HEK293 (cell line): ENCODE measurements around the gene FADS6.

ENCODE experiments used
- CTCF ChIA-PET: fragments of 350-600 bp; formaldehyde crosslinking; extraction: SDS; loops from one replicate; lab custom pipeline; 2021; ENCODE audit warnings: antibody characterized with exemption; lab: Yijun Ruan, JAX
- POLR2A ChIA-PET: fragments of 300-600 bp; formaldehyde crosslinking; extraction: SDS; loops from one replicate; lab custom pipeline; 2020; ENCODE audit warnings: antibody characterized with exemption, inconsistent platforms; lab: Yijun Ruan, JAX
- H3K27ac ChIP-seq: fragments of 200-500 bp; sonication (Bioruptor generic); 2 replicates; pipeline ENCODE4 v1.5.1; 2014; ENCODE audit warnings: low read depth, low read length, control low read depth, inconsistent platforms; ENCODE audit errors: extremely low read depth
- H3K36me3 ChIP-seq, 2 experiments: fragments of 200-500 bp in 1 of 2; sonication (Bioruptor generic) in 1 of 2; 1 replicate in 1 of 2; 2 replicates in 1 of 2; pipeline ENCODE4 v1.5.1; 2014 to 2017; ENCODE audit warnings: inconsistent platforms in 2 of 2, low read length in 2 of 2; ENCODE audit not compliant: control insufficient read depth in 2 of 2, insufficient read depth in 1 of 2
- H3K4me1 ChIP-seq: fragments of 200-500 bp; sonication (Bioruptor generic); 2 replicates; pipeline ENCODE4 v1.5.1; 2014; ENCODE audit warnings: mild to moderate bottlenecking, low read length, inconsistent platforms; ENCODE audit not compliant: control insufficient read depth, insufficient read depth
- H3K4me3 ChIP-seq: 2 replicates; pipeline ENCODE4 v1.5.1; 2011; ENCODE audit warnings: low read depth, mild to moderate bottlenecking, control low read depth, low read length, moderate library complexity
- H3K9me3 ChIP-seq: fragments of 200-500 bp; sonication (Bioruptor generic); 2 replicates; pipeline ENCODE4 v1.5.1; 2014; ENCODE audit warnings: low read depth, low read length, inconsistent platforms; ENCODE audit not compliant: control insufficient read depth, insufficient read depth
- BCL11B ChIP-seq: fragments of 450-650 bp; formaldehyde crosslinking; IDR thresholded peaks from 2 replicates; pipeline ENCODE4 v1.5.1; 2016; ENCODE audit warnings: low read depth, missing biosample characterization, missing genetic modification characterization
- HOXD13 ChIP-seq: sonication (generic); formaldehyde crosslinking; IDR thresholded peaks from 2 replicates; pipeline ENCODE4 v1.8.0; 2022; ENCODE audit warnings: missing genetic modification reagents, borderline replicate concordance
- KLF7 ChIP-seq: fragments of 450-650 bp; formaldehyde crosslinking; IDR thresholded peaks from 2 replicates; pipeline ENCODE4 v1.5.1; 2016; ENCODE audit warnings: missing biosample characterization, missing genetic modification characterization, borderline replicate concordance
- KLF9 ChIP-seq: fragments of 450-650 bp; formaldehyde crosslinking; IDR thresholded peaks from 2 replicates; pipeline ENCODE4 v1.5.1; 2016; ENCODE audit warnings: missing biosample characterization, missing genetic modification characterization, low read depth
- MZF1 ChIP-seq: fragments of 450-650 bp; formaldehyde crosslinking; IDR thresholded peaks from 2 replicates; pipeline ENCODE4 v1.5.1; 2017; ENCODE audit warnings: missing biosample characterization, missing genetic modification characterization, borderline replicate concordance
- OSR2 ChIP-seq: fragments of 450-650 bp; formaldehyde crosslinking; IDR thresholded peaks from 2 replicates; pipeline ENCODE4 v1.5.1; 2016; ENCODE audit warnings: missing biosample characterization, missing genetic modification characterization
- PRDM1 ChIP-seq: fragments of 450-650 bp; formaldehyde crosslinking; IDR thresholded peaks from 2 replicates; pipeline ENCODE4; 2016; ENCODE audit warnings: missing biosample characterization, missing genetic modification characterization
- SP2 ChIP-seq: fragments of 450-650 bp; formaldehyde crosslinking; IDR thresholded peaks from 2 replicates; pipeline ENCODE4 v1.5.1; 2016; ENCODE audit warnings: missing biosample characterization, missing genetic modification characterization
- SP3 ChIP-seq: fragments of 450-650 bp; formaldehyde crosslinking; IDR thresholded peaks from 2 replicates; pipeline ENCODE4 v1.5.1; 2016; ENCODE audit warnings: missing biosample characterization, missing genetic modification characterization
- ZBTB20 ChIP-seq: fragments of 450-650 bp; formaldehyde crosslinking; IDR thresholded peaks from 2 replicates; pipeline ENCODE4 v1.5.1; 2016; ENCODE audit warnings: missing biosample characterization, missing genetic modification characterization
- ZBTB21 ChIP-seq: fragments of 450-650 bp; formaldehyde crosslinking; IDR thresholded peaks from 2 replicates; pipeline ENCODE4 v1.5.1; 2017; ENCODE audit warnings: missing biosample characterization, missing genetic modification characterization
- ZIC2 ChIP-seq: fragments of 450-650 bp; formaldehyde crosslinking; IDR thresholded peaks from 2 replicates; pipeline ENCODE4 v1.5.1; 2016; ENCODE audit warnings: missing biosample characterization, missing genetic modification characterization
- ZNF23 ChIP-seq: fragments of 450-650 bp; formaldehyde crosslinking; IDR thresholded peaks from 2 replicates; pipeline ENCODE4 v1.5.1; 2016; ENCODE audit warnings: missing biosample characterization, missing genetic modification characterization, borderline replicate concordance
- ZNF341 ChIP-seq: fragments of 450-650 bp; formaldehyde crosslinking; IDR thresholded peaks from 2 replicates; pipeline ENCODE4; 2016; ENCODE audit warnings: low read depth, missing biosample characterization, missing genetic modification characterization
- ZNF404 ChIP-seq: fragments of 450-650 bp; formaldehyde crosslinking; IDR thresholded peaks from 2 replicates; pipeline ENCODE4 v1.5.1; 2017; ENCODE audit warnings: missing biosample characterization, missing genetic modification characterization
- ZNF549 ChIP-seq: fragments of 450-650 bp; IDR thresholded peaks from 2 replicates; pipeline ENCODE4 v1.5.1; 2018; ENCODE audit warnings: missing biosample characterization, missing genetic modification characterization, mild to moderate bottlenecking, inconsistent platforms, moderate library complexity
- ZNF621 ChIP-seq: fragments of 450-650 bp; formaldehyde crosslinking; IDR thresholded peaks from 2 replicates; pipeline ENCODE4 v1.5.1; 2017; ENCODE audit warnings: missing biosample characterization, missing genetic modification characterization
- ZNF670 ChIP-seq: fragments of 450-650 bp; formaldehyde crosslinking; IDR thresholded peaks from 2 replicates; pipeline ENCODE4 v1.5.1; 2016; ENCODE audit warnings: missing biosample characterization, missing genetic modification characterization, low read depth
- ZNF785 ChIP-seq: fragments of 450-650 bp; formaldehyde crosslinking; IDR thresholded peaks from 2 replicates; pipeline ENCODE4 v1.5.1; 2016; ENCODE audit warnings: missing biosample characterization, missing genetic modification characterization
- ZNF837 ChIP-seq: fragments of 450-650 bp; formaldehyde crosslinking; IDR thresholded peaks from 2 replicates; pipeline ENCODE4 v1.5.1; 2016; ENCODE audit warnings: missing biosample characterization, missing genetic modification characterization
- TF ChIP-seq, protein P1 (sequence below): fragments of 450-650 bp; formaldehyde crosslinking; IDR thresholded peaks from 2 replicates; pipeline ENCODE4 v1.5.1; 2016; ENCODE audit warnings: missing biosample characterization, missing genetic modification characterization
- TF ChIP-seq, protein P2 (sequence below): fragments of 450-650 bp; formaldehyde crosslinking; IDR thresholded peaks from 2 replicates; pipeline ENCODE4 v1.5.1; 2016; ENCODE audit warnings: missing biosample characterization, missing genetic modification characterization, borderline replicate concordance
- TF ChIP-seq, protein P3 (sequence below): fragments of 450-650 bp; formaldehyde crosslinking; IDR thresholded peaks from 2 replicates; pipeline ENCODE4 v1.5.1; 2017; ENCODE audit warnings: missing biosample characterization, missing genetic modification characterization

The FADS6 gene

DNA sequence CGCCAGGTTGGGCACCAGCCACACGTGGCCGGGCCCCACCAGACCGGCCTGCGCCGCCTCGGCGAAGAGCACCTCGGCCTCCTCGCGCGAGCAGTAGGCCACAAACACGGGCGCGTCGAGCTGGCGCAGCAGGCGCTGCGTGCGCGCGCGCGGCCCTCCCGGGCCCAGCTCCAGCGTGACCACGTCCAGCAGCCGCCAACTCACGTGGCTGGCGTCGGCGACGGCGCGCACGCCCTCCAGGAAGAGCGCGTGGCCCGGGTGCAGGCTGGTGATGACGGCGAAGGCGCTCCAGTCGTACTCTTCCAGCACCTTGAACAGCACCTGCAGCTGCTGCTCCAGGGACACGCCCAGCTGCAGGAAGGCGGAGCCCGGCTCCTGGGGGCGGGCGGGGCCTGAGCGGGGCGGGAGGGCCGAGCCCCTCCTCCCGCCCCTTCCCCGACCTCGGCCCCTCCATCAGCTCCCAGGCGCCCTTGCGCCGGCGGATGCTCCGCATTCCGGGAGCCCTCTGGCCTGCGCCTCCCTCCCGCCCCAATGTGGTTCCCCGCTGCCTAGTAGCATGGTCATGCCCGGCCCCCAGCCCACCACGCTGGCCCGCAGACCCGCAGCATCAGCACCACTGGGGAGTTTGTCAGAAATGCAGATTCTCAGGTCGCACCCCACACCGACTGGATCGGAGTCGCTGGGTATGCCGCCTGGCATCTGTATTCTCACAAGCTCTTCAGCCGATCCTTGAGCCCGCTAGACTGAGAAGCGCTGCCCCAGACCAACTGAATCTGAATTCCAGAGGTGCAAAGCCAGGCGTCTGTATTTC lies 41.0 kb downstream of the FADS6 start:
- CTCF ChIA-PET: interaction anchor here (0.5 to 19.0 kb wide), 6 partner anchors 9 to 108 kb away, joined by 4 to 239 read pairs (median 8); partner anchors contain the start of genes GRIN2C and NAT9
- no peaks in the 10 kb centered on the region for H3K9me3 ChIP-seq
- no peaks in the 10 kb centered on the region for H3K36me3 ChIP-seq
- H3K4me1 ChIP-seq: peaks cover 5% of the 10 kb centered on the region; the same call in 1 of the 2 replicates
- TF ChIP-seq ZNF785 (tag by site-specific recombination): no peak
- no peak for TF ChIP-seq ZNF341 (tag by site-specific recombination)
- no peak for TF ChIP-seq ZNF837 (tag by site-specific recombination)
- TF ChIP-seq SP3: peak; percentile 51
- TF ChIP-seq KLF9 (tag by site-specific recombination): peak; percentile 63; the same call in 1 of the 2 replicates
- TF ChIP-seq PRDM1 (tag by site-specific recombination): no peak
- TF ChIP-seq, protein P1, sequence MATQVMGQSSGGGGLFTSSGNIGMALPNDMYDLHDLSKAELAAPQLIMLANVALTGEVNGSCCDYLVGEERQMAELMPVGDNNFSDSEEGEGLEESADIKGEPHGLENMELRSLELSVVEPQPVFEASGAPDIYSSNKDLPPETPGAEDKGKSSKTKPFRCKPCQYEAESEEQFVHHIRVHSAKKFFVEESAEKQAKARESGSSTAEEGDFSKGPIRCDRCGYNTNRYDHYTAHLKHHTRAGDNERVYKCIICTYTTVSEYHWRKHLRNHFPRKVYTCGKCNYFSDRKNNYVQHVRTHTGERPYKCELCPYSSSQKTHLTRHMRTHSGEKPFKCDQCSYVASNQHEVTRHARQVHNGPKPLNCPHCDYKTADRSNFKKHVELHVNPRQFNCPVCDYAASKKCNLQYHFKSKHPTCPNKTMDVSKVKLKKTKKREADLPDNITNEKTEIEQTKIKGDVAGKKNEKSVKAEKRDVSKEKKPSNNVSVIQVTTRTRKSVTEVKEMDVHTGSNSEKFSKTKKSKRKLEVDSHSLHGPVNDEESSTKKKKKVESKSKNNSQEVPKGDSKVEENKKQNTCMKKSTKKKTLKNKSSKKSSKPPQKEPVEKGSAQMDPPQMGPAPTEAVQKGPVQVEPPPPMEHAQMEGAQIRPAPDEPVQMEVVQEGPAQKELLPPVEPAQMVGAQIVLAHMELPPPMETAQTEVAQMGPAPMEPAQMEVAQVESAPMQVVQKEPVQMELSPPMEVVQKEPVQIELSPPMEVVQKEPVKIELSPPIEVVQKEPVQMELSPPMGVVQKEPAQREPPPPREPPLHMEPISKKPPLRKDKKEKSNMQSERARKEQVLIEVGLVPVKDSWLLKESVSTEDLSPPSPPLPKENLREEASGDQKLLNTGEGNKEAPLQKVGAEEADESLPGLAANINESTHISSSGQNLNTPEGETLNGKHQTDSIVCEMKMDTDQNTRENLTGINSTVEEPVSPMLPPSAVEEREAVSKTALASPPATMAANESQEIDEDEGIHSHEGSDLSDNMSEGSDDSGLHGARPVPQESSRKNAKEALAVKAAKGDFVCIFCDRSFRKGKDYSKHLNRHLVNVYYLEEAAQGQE: peak; percentile 52; the same call in 1 of the 2 replicates
- TF ChIP-seq BCL11B (tag by site-specific recombination): no peak
- TF ChIP-seq KLF7: no peak
- peak; percentile 36; the same call in 1 of the 2 replicates for TF ChIP-seq SP2
- no peak for TF ChIP-seq MZF1 (tag by site-specific recombination)
- TF ChIP-seq ZNF23 (tag by site-specific recombination): no peak
- peak; percentile 82 for TF ChIP-seq ZBTB20 (tag by site-specific recombination)
- no peak for TF ChIP-seq ZNF404 (tag by site-specific recombination)
- TF ChIP-seq ZNF621: no peak
- TF ChIP-seq ZNF670: no peak
- TF ChIP-seq, all 188 proteins: peak for 5
- POLR2A ChIA-PET: interaction anchor here (0.9 to 3.6 kb wide), 9 partner anchors 10 to 76 kb away, joined by 3 to 47 read pairs (median 8); partner anchors contain the start of genes FDXR and NAT9
- H3K27ac ChIP-seq: no peak overlapping the region
- H3K4me3 ChIP-seq: peak overlapping the region; percentile 28

DNA sequence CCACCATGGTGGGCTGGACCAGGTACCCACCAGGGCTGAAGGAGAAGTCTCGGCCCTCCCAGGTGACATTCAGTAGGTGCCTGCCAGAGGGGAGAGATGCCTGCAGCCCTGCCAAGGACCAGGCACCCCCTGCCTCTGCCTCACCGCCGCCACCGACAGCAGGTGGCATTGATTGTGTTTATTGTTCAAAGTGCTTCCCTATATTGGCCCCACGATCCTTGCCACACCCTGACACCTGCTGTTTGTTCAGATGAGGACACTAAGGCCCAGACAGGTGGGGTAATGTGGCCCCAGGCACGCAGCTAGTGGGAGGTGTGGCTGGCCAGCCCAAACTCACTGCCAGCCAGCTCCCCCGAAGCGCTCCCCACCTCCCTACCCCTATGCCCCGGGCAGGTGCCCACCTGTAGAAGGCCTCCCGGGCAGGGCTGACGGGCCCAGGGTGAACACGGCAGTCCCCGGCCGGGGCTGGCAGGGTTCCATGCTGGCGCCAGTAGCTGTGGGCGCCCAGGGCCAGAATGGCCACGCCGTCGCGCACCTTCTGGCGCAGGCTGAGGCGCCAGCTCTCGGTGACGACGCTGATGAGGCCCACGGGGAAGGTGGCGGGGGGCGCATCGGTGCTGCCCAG lies 41.7 kb downstream of the FADS6 start:
- CTCF ChIA-PET: interaction anchor here (0.5 to 19.0 kb wide), 7 partner anchors 9 to 107 kb away, joined by 4 to 239 read pairs (median 7); partner anchors contain the start of genes GRIN2C and NAT9
- Histone ChIP-seq H3K27ac (no peak overlapping the region), H3K4me1 (peaks cover 5% of the 10 kb centered on the region; the same call in 1 of the 2 replicates)
- POLR2A ChIA-PET: interaction anchor here (0.9 to 3.6 kb wide), 9 partner anchors 9 to 75 kb away, joined by 3 to 47 read pairs (median 8); partner anchors contain the start of genes FDXR and NAT9
- TF ChIP-seq OSR2 (tag by site-specific recombination) (no peak), KLF9 (tag by site-specific recombination) (no peak), ZIC2 (tag by site-specific recombination) (peak; percentile 62), ZBTB21 (tag by site-specific recombination) (no peak), HOXD13 (no peak), KLF7 (no peak), ZNF549 (no peak)
- TF ChIP-seq, protein P2, sequence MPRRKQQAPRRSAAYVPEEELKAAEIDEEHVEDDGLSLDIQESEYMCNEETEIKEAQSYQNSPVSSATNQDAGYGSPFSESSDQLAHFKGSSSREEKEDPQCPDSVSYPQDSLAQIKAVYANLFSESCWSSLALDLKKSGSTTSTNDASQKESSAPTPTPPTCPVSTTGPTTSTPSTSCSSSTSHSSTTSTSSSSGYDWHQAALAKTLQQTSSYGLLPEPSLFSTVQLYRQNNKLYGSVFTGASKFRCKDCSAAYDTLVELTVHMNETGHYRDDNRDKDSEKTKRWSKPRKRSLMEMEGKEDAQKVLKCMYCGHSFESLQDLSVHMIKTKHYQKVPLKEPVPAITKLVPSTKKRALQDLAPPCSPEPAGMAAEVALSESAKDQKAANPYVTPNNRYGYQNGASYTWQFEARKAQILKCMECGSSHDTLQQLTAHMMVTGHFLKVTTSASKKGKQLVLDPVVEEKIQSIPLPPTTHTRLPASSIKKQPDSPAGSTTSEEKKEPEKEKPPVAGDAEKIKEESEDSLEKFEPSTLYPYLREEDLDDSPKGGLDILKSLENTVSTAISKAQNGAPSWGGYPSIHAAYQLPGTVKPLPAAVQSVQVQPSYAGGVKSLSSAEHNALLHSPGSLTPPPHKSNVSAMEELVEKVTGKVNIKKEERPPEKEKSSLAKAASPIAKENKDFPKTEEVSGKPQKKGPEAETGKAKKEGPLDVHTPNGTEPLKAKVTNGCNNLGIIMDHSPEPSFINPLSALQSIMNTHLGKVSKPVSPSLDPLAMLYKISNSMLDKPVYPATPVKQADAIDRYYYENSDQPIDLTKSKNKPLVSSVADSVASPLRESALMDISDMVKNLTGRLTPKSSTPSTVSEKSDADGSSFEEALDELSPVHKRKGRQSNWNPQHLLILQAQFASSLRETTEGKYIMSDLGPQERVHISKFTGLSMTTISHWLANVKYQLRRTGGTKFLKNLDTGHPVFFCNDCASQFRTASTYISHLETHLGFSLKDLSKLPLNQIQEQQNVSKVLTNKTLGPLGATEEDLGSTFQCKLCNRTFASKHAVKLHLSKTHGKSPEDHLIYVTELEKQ (tag by site-specific recombination): no peak
- TF ChIP-seq, protein P3, sequence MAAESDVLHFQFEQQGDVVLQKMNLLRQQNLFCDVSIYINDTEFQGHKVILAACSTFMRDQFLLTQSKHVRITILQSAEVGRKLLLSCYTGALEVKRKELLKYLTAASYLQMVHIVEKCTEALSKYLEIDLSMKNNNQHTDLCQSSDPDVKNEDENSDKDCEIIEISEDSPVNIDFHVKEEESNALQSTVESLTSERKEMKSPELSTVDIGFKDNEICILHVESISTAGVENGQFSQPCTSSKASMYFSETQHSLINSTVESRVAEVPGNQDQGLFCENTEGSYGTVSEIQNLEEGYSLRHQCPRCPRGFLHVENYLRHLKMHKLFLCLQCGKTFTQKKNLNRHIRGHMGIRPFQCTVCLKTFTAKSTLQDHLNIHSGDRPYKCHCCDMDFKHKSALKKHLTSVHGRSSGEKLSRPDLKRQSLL: no peak
- TF ChIP-seq, all 188 proteins: peak for 1
- Histone ChIP-seq H3K4me3 (no peak overlapping the region), H3K9me3 (no peaks in the 10 kb centered on the region), H3K36me3 (no peaks in the 10 kb centered on the region)
